Fibroblast of peridontal ligament (primary cell): ENCODE results near the gene FYN.
"Not testable (repeated sequence)": the region's sequence is repeated elsewhere in the genome, so short reads cannot be mapped to it uniquely, and the experiment has no call there.

Experiments used
- DNase-seq: peaks from one replicate; pipeline ENCODE4 v3.0.0-alpha.2; 2010; ENCODE audit errors: extremely low read depth

Gene FYN

GRCh38 chr6:111850295-111850937, 22.8 kb downstream of the FYN start:
- no peak for DNase-seq

GRCh38 chr6:111849298-111849697, 24.0 kb downstream of the FYN start:
- no peak for DNase-seq

- DNase-seq: no peak
These were observed 24.9 kb downstream of the FYN start for GRCh38 chr6:111848262-111848812.

GRCh38 chr6:111846492-111847409, 26.5 kb downstream of the FYN start:
- no peak for DNase-seq

GRCh38 chr6:111846066-111846465, 27.2 kb downstream of the FYN start:
- DNase-seq: no peak

- no peak for DNase-seq
These were observed 27.8 kb downstream of the FYN start for GRCh38 chr6:111845441-111845871.

GRCh38 chr6:111844921-111845320, 28.3 kb downstream of the FYN start:
- no peak for DNase-seq

- DNase-seq: no peak
These were observed 28.9 kb downstream of the FYN start for GRCh38 chr6:111844376-111844775.

GRCh38 chr6:111843347-111844147, 29.7 kb downstream of the FYN start:
- no peak for DNase-seq

GRCh38 chr6:111842891-111843290, 30.4 kb downstream of the FYN start:
- DNase-seq: peak; percentile 41

GRCh38 chr6:111842271-111842822, 30.9 kb downstream of the FYN start:
- DNase-seq: no peak

GRCh38 chr6:111841822-111842221, 31.4 kb downstream of the FYN start:
- DNase-seq: peak; percentile 92

- DNase-seq: no peak
These were observed 32.4 kb downstream of the FYN start for GRCh38 chr6:111840803-111841202.

- no peak for DNase-seq
These were observed 34.3 kb downstream of the FYN start for GRCh38 chr6:111838749-111839484.

- no peak for DNase-seq
These were observed 35.4 kb downstream of the FYN start for GRCh38 chr6:111837641-111838500.

GRCh38 chr6:111837007-111837406, 36.2 kb downstream of the FYN start:
- DNase-seq: no peak

- no peak for DNase-seq
These were observed 37.4 kb downstream of the FYN start for GRCh38 chr6:111835807-111836206.

GRCh38 chr6:111835398-111835797, 37.9 kb downstream of the FYN start:
- DNase-seq: not testable (repeated sequence)

- no peak for DNase-seq
These were observed 38.9 kb downstream of the FYN start for GRCh38 chr6:111834356-111834755.

GRCh38 chr6:111832833-111833418, 40.3 kb downstream of the FYN start:
- peak; percentile 51 for DNase-seq
